HCT116 (cell line): ENCODE measurements around the gene SKAP1. TPM values are rescaled to one million over a fixed set of nuclear protein-coding genes. Genes with fewer than 3 reads are reported as not detected.

Experiments used
- ATAC-seq: fragments of 200-7000 bp; cut with Tn5 transposase; 2 replicates; pipeline ENCODE4 v1.9.1; 2020; ENCODE audit warnings: mild to moderate bottlenecking, moderate library complexity
- BruUV-seq: library from RNA; stranded (reverse); fragments of 400-500 nt; replicated peaks from 2 replicates; lab custom pipeline; 2021; lab: Mats Ljungman, UMichigan
- CTCF ChIA-PET: fragments of 300-600 bp; sonication (Branson Sonifier 250); formaldehyde crosslinking; loops from one replicate; lab custom pipeline; 2021; ENCODE audit warnings: antibody characterized with exemption; lab: Charles Lee
- POLR2A ChIA-PET: fragments of 300-600, 350-600 bp; sonication (Branson Sonifier 250); formaldehyde crosslinking; loops from one replicate; lab custom pipeline; 2021; ENCODE audit warnings: antibody characterized with exemption; lab: Charles Lee
- RAD21 ChIA-PET, 2 experiments: fragments of 300-600 bp; sonication (Branson Sonifier 250); formaldehyde crosslinking; loops; one replicate each; lab custom pipeline; 2023; ENCODE audit warnings: low total read pairs in 2 of 2; ENCODE audit not compliant: uncharacterized antibody in 2 of 2, unreplicated experiment in 2 of 2, low non-redundant PET in 1 of 2; lab: Charles Lee
- DNase-seq: peaks from one replicate; pipeline ENCODE4 v3.0.0-alpha.2; 2010; ENCODE audit warnings: low read depth, low spot score
- H2AFZ ChIP-seq: fragments of 200-600 bp; shearing (Covaris generic), sonication (generic); 2 replicates; pipeline ENCODE4 v1.6.1; 2017; ENCODE audit warnings: low read depth, mixed run types, mixed read lengths, antibody characterized with exemption, low read length; ENCODE audit not compliant: poor library complexity, severe bottlenecking
- H3K27ac ChIP-seq: 2 replicates; pipeline ENCODE4 v1.5.1; 2012; ENCODE audit warnings: low read depth, low read length
- H3K27me3 ChIP-seq: fragments of 200-600 bp; sonication (generic); 2 replicates; pipeline ENCODE4 v1.6.1; 2016; ENCODE audit warnings: mixed run types, low read length, mixed read lengths; ENCODE audit not compliant: insufficient read depth
- H3K36me3 ChIP-seq, 2 experiments: fragments of 200-500 bp in 1 of 2; fragments of 200-600 bp in 1 of 2; sonication (Bioruptor generic) in 1 of 2; sonication (generic) in 1 of 2; 2 replicates each; pipeline versions ENCODE4 v1.5.1 to v1.6.1; 2014 to 2016; ENCODE audit warnings: low read length in 2 of 2, inconsistent platforms in 1 of 2, mixed read lengths in 1 of 2, mixed run types in 1 of 2; ENCODE audit not compliant: insufficient read depth in 2 of 2, control insufficient read depth in 1 of 2
- H3K4me1 ChIP-seq, 2 experiments: fragments of 200-600 bp in 1 of 2; sonication (generic) in 1 of 2; 2 replicates each; pipeline versions ENCODE4 v1.5.1 to v1.6.1; 2012 to 2017; ENCODE audit warnings: low read length in 2 of 2, inconsistent platforms in 1 of 2, mild to moderate bottlenecking in 1 of 2, mixed read lengths in 1 of 2, mixed run types in 1 of 2, moderate library complexity in 1 of 2; ENCODE audit not compliant: insufficient read depth in 2 of 2, control insufficient read depth in 1 of 2
- H3K4me2 ChIP-seq: fragments of 200-600 bp; sonication (generic); 2 replicates; pipeline ENCODE4 v1.6.1; 2017; ENCODE audit warnings: mixed run types, low read length, mixed read lengths
- H3K4me3 ChIP-seq, 2 experiments: fragments of 200-600 bp in 1 of 2; sonication (generic) in 1 of 2; replicated peaks in 1 of 2; 2 replicates each; pipeline ENCODE4 v1.5.1; 2011 to 2016; ENCODE audit warnings: low read length in 2 of 2, control low read depth in 1 of 2, low read depth in 1 of 2, mild to moderate bottlenecking in 1 of 2, mixed read lengths in 1 of 2, mixed run types in 1 of 2
- H3K79me2 ChIP-seq: fragments of 200-600 bp; sonication (generic); 2 replicates; pipeline ENCODE4 v1.6.1; 2017; ENCODE audit warnings: mild to moderate bottlenecking, mixed run types, low read length, moderate library complexity, mixed read lengths; ENCODE audit not compliant: insufficient read depth
- H3K9ac ChIP-seq: fragments of 200-600 bp; sonication (generic); 2 replicates; pipeline ENCODE4 v1.6.1; 2016; ENCODE audit warnings: low read length, mixed read lengths
- H3K9me2 ChIP-seq: fragments of 200-600 bp; sonication (generic), shearing (Covaris generic); 2 replicates; pipeline ENCODE4 v1.6.1; 2017; ENCODE audit warnings: mixed run types, mild to moderate bottlenecking, moderate library complexity; ENCODE audit not compliant: insufficient read depth
- H3K9me3 ChIP-seq, 2 experiments: fragments of 200-500 bp in 1 of 2; fragments of 200-600 bp in 1 of 2; sonication (Bioruptor generic) in 1 of 2; sonication (generic) in 1 of 2; 2 replicates each; pipeline ENCODE4 v1.6.1; 2014 to 2017; ENCODE audit warnings: low read length in 2 of 2, mixed read lengths in 2 of 2, inconsistent platforms in 1 of 2, low read depth in 1 of 2, mild to moderate bottlenecking in 1 of 2, mixed run types in 1 of 2, moderate library complexity in 1 of 2; ENCODE audit not compliant: control insufficient read depth in 1 of 2, insufficient read depth in 1 of 2
- H4K20me1 ChIP-seq: fragments of 200-600 bp; sonication (generic), shearing (Covaris generic); 2 replicates; pipeline ENCODE4 v1.6.1; 2017; ENCODE audit warnings: mixed run types, mild to moderate bottlenecking, moderate library complexity; ENCODE audit not compliant: insufficient read depth
- EGR1 ChIP-seq: IDR thresholded peaks from 2 replicates; pipeline ENCODE4 v1.6.1; 2012; ENCODE audit warnings: low read depth
- ELF1 ChIP-seq: IDR thresholded peaks from 2 replicates; pipeline ENCODE4 v1.6.1; 2012; ENCODE audit warnings: low read depth, borderline replicate concordance
- EZH2phosphoT487 ChIP-seq: fragments of 200-600 bp; IDR thresholded peaks from 2 replicates; pipeline ENCODE4 v1.6.1; 2018; ENCODE audit warnings: antibody characterized with exemption, borderline replicate concordance
- FOSL1 ChIP-seq: IDR thresholded peaks from 2 replicates; pipeline ENCODE4 v1.6.1; 2012; ENCODE audit warnings: low read depth
- POLR2A ChIP-seq: IDR thresholded peaks from 2 replicates; pipeline ENCODE4 v1.7.0; 2011; ENCODE audit warnings: borderline replicate concordance; ENCODE audit not compliant: insufficient read depth, insufficient read length; ENCODE audit errors: extremely low read depth
- POLR2AphosphoS5 ChIP-seq: IDR thresholded peaks from 2 replicates; pipeline ENCODE4 v1.6.1; 2011; ENCODE audit warnings: mild to moderate bottlenecking, low read depth, low read length, moderate library complexity
- YY1 ChIP-seq: IDR thresholded peaks from 2 replicates; pipeline ENCODE4 v1.6.1; 2011; ENCODE audit warnings: low read length, low read depth, moderate library complexity, mild to moderate bottlenecking; ENCODE audit not compliant: insufficient replicate concordance; ENCODE audit errors: extremely low read depth
- intact Hi-C: fragments of 100-400 bp; cut with micrococcal nuclease; formaldehyde crosslinking; loops from 2 replicates; pipeline ENCODE4 v1.10.0; 2022
- total RNA-seq: library from RNA; stranded (reverse); gene quantifications from one replicate; pipeline ENCODE4 v1.2.1, GENCODE V29; 2021; ENCODE audit not compliant: unreplicated experiment
- TF ChIP-seq, protein P1 (sequence below): IDR thresholded peaks from 2 replicates; pipeline ENCODE4 v1.6.1; 2012; ENCODE audit warnings: low read depth
- TF ChIP-seq, protein P2 (sequence below): IDR thresholded peaks from 2 replicates; pipeline ENCODE4 v1.6.1; 2012

The SKAP1 gene
- total RNA-seq, 1 experiment from 2014 or later, result 12.4 TPM

GRCh38 chr17:48456589-48456988 lies 26.6 kb upstream of the SKAP1 start:
- ChIA-PET POLR2A (interaction anchor here (0.9 to 1.1 kb wide), 3 partner anchors 10 to 27 kb away, joined by 3 read pairs; no protein-coding TSS in a partner anchor), CTCF (interaction anchor here (0.7 to 2.3 kb wide), 16 partner anchors 9 to 241 kb away, joined by 3 to 13 read pairs (median 4); no protein-coding TSS in a partner anchor), RAD21 (no interaction called here)
- DNase-seq (peak; percentile 83), ATAC-seq (peak; percentile 88)
- H3K27ac ChIP-seq, result no peak overlapping the region
- peak overlapping the region; percentile 93 for H2AFZ ChIP-seq
- no TSS peak for BruUV-seq
- H3K4me2 ChIP-seq, result peak overlapping the region; percentile 90
- H3K9ac ChIP-seq, result peak overlapping the region; percentile 19; the same call in 1 of the 2 replicates
- intact Hi-C loops, result no loop called here
- peaks cover 10 to 20% of the 10 kb centered on the region in 2 experiments for H3K4me1 ChIP-seq
- H3K4me3 ChIP-seq, result peak overlapping the region; percentile 48 to 57
- no peaks in the 10 kb centered on the region for H3K27me3 ChIP-seq
- no peaks in the 10 kb centered on the region for H3K9me3 ChIP-seq
- H3K79me2 ChIP-seq, result no peaks in the 10 kb centered on the region
- no peak for TF ChIP-seq FOSL1
- TF ChIP-seq EZH2phosphoT487, result no peak
- TF ChIP-seq ELF1, result no peak
- TF ChIP-seq POLR2AphosphoS5, result peak; percentile 48; the same call in 1 of the 2 replicates
- no peak for TF ChIP-seq YY1
- TF ChIP-seq, protein P1, sequence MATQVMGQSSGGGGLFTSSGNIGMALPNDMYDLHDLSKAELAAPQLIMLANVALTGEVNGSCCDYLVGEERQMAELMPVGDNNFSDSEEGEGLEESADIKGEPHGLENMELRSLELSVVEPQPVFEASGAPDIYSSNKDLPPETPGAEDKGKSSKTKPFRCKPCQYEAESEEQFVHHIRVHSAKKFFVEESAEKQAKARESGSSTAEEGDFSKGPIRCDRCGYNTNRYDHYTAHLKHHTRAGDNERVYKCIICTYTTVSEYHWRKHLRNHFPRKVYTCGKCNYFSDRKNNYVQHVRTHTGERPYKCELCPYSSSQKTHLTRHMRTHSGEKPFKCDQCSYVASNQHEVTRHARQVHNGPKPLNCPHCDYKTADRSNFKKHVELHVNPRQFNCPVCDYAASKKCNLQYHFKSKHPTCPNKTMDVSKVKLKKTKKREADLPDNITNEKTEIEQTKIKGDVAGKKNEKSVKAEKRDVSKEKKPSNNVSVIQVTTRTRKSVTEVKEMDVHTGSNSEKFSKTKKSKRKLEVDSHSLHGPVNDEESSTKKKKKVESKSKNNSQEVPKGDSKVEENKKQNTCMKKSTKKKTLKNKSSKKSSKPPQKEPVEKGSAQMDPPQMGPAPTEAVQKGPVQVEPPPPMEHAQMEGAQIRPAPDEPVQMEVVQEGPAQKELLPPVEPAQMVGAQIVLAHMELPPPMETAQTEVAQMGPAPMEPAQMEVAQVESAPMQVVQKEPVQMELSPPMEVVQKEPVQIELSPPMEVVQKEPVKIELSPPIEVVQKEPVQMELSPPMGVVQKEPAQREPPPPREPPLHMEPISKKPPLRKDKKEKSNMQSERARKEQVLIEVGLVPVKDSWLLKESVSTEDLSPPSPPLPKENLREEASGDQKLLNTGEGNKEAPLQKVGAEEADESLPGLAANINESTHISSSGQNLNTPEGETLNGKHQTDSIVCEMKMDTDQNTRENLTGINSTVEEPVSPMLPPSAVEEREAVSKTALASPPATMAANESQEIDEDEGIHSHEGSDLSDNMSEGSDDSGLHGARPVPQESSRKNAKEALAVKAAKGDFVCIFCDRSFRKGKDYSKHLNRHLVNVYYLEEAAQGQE, result no peak
- no peak for TF ChIP-seq POLR2A
- TF ChIP-seq, protein P2, sequence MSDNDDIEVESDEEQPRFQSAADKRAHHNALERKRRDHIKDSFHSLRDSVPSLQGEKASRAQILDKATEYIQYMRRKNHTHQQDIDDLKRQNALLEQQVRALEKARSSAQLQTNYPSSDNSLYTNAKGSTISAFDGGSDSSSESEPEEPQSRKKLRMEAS, result peak; percentile 72; the same call in 1 of the 2 replicates
- no peak for TF ChIP-seq EGR1
- TF ChIP-seq, all 23 proteins: peak for 2
- Histone ChIP-seq H3K36me3 (no peaks in the 10 kb centered on the region), H3K9me2 (no peaks in the 10 kb centered on the region), H4K20me1 (no peaks in the 10 kb centered on the region)
